Liver (tissue), 3 donors: ENCODE data around the gene SHMT2.

Source experiments
- CTCF ChIP-seq: fragments of 150-350 bp; IDR thresholded peaks from 2 replicates; pipeline ENCODE4 v1.5.1; 2017; ENCODE audit warnings: improper control_type of control experiment, low read depth, low read length; ENCODE audit not compliant: missing input control
- EGR1 ChIP-seq, 2 donors: IDR thresholded peaks; 2 replicates each; pipeline ENCODE4 v1.6.1; 2016 to 2018; ENCODE audit warnings: antibody characterized with exemption in 2 of 2, low read depth in 2 of 2
- GABPA ChIP-seq, 2 donors: IDR thresholded peaks in 1 of 2; conservative IDR thresholded peaks in 1 of 2; 2 replicates each; pipeline ENCODE4 v1.6.1; 2016; ENCODE audit warnings: antibody characterized with exemption in 2 of 2, mild to moderate bottlenecking in 1 of 2, moderate library complexity in 1 of 2
- HNF4G ChIP-seq: IDR thresholded peaks from 2 replicates; pipeline ENCODE4 v1.6.1; 2016; ENCODE audit warnings: antibody characterized with exemption
- JUND ChIP-seq, 2 donors: IDR thresholded peaks; 2 replicates each; pipeline ENCODE4 v1.6.1; 2016; ENCODE audit warnings: antibody characterized with exemption in 2 of 2
- NR2F2 ChIP-seq: IDR thresholded peaks from 2 replicates; pipeline ENCODE4 v1.6.1; 2016; ENCODE audit warnings: antibody characterized with exemption
- RAD21 ChIP-seq, 2 donors: IDR thresholded peaks; 2 replicates each; pipeline ENCODE4 v1.6.1; 2016; ENCODE audit warnings: antibody characterized with exemption in 2 of 2, mild to moderate bottlenecking in 2 of 2
- SP1 ChIP-seq: IDR thresholded peaks from 2 replicates; pipeline ENCODE4 v1.6.1; 2018; ENCODE audit warnings: antibody characterized with exemption, mild to moderate bottlenecking
- TAF1 ChIP-seq: conservative IDR thresholded peaks from 2 replicates; pipeline ENCODE4 v1.6.1; 2016; ENCODE audit warnings: antibody characterized with exemption, mild to moderate bottlenecking
- YY1 ChIP-seq: IDR thresholded peaks from 2 replicates; pipeline ENCODE4 v1.6.1; 2016; ENCODE audit warnings: antibody characterized with exemption, mild to moderate bottlenecking
- TF ChIP-seq, protein P1 (sequence below): IDR thresholded peaks from 2 replicates; pipeline ENCODE4 v1.6.1; 2016; ENCODE audit warnings: antibody characterized with exemption, mild to moderate bottlenecking
- TF ChIP-seq, protein P2 (sequence below): IDR thresholded peaks from 2 replicates; pipeline ENCODE4 v1.6.1; 2016; ENCODE audit warnings: antibody characterized with exemption
- TF ChIP-seq, protein P3 (sequence below): IDR thresholded peaks from 2 replicates; pipeline ENCODE4 v1.6.1; 2016; ENCODE audit warnings: antibody characterized with exemption
- donor health status: healthy.
- donor health status: healthy.

GRCh38 chr12:57200497-57200896 lies 29.0 kb upstream of the SHMT2 start:
- TF ChIP-seq CTCF = no peak
- TF ChIP-seq TAF1 = no peak
- TF ChIP-seq, protein P1, sequence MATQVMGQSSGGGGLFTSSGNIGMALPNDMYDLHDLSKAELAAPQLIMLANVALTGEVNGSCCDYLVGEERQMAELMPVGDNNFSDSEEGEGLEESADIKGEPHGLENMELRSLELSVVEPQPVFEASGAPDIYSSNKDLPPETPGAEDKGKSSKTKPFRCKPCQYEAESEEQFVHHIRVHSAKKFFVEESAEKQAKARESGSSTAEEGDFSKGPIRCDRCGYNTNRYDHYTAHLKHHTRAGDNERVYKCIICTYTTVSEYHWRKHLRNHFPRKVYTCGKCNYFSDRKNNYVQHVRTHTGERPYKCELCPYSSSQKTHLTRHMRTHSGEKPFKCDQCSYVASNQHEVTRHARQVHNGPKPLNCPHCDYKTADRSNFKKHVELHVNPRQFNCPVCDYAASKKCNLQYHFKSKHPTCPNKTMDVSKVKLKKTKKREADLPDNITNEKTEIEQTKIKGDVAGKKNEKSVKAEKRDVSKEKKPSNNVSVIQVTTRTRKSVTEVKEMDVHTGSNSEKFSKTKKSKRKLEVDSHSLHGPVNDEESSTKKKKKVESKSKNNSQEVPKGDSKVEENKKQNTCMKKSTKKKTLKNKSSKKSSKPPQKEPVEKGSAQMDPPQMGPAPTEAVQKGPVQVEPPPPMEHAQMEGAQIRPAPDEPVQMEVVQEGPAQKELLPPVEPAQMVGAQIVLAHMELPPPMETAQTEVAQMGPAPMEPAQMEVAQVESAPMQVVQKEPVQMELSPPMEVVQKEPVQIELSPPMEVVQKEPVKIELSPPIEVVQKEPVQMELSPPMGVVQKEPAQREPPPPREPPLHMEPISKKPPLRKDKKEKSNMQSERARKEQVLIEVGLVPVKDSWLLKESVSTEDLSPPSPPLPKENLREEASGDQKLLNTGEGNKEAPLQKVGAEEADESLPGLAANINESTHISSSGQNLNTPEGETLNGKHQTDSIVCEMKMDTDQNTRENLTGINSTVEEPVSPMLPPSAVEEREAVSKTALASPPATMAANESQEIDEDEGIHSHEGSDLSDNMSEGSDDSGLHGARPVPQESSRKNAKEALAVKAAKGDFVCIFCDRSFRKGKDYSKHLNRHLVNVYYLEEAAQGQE = no peak
- TF ChIP-seq, protein P2, sequence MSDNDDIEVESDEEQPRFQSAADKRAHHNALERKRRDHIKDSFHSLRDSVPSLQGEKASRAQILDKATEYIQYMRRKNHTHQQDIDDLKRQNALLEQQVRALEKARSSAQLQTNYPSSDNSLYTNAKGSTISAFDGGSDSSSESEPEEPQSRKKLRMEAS = no peak
- TF ChIP-seq RAD21 (IDR thresholded peaks at IDR 0.05) = no peak
- no peak for TF ChIP-seq YY1
- no peak for TF ChIP-seq SP1
- no peak for TF ChIP-seq EGR1 (IDR thresholded peaks at IDR 0.05; ENCODE audit: low read depth in 2 of 2)
- TF ChIP-seq NR2F2 = no peak
- TF ChIP-seq GABPA (IDR thresholded peaks at IDR 0.05 in 1 of 2, conservative IDR thresholded peaks at IDR 0.05 in 1 of 2) = no peak
- TF ChIP-seq, protein P3, sequence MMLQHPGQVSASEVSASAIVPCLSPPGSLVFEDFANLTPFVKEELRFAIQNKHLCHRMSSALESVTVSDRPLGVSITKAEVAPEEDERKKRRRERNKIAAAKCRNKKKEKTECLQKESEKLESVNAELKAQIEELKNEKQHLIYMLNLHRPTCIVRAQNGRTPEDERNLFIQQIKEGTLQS = no peak
- TF ChIP-seq HNF4G = no peak
- no peak for TF ChIP-seq JUND (IDR thresholded peaks at IDR 0.05)
